Kidney capillary endothelial cell (primary cell): ENCODE results near the gene MOSPD2.

ENCODE experiments used
- DNase-seq: peaks from one replicate; pipeline ENCODE4 v3.0.0-alpha.2; 2018; ENCODE audit warnings: low spot score

Gene MOSPD2

DNA sequence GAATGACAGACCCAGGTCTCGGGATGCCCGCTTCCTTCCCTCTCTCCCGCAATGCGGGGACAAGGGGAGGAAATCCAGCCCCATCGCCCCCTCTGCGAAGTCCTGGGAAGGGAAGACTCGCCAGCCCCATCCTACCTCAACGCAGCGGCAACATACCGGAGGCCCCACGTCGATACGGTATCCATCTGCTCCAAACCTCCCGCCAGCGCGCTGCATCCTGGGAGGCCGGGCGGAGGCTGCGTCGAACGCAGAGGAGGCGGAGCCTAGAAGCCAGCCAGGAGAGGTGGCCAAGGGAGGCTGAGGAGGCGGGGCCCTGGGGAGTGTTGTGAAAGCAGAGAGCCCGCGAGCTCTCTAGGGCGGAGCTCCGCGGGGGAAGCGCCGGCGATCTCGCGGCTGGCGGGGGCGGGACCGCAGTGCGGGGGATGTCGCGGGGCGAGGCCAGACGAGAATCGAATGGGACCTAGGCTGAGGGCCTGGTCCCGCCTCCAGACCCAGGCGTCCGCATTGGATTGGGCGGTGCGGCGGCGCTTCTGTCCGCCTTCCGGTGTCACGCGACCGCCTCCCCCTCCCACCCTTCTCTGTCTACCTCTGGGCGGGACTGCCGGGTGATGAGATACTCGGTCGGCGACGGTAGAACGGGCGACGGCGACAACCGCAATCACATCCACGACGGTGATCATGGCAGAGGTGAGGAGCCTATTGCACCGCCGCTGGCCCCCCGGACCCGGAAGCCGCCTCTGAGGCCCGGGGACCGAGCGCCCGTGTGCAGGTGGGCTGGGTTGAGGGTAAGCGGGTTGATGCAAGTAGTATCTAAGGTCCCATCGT lies at the start of gene MOSPD2, which contains the start of gene FANCB:
Gene MOSPD2 (plus strand): TSS at position 571 of the 825 bp plus-strand sequence. CDS start 108 bp downstream, at position 679.
Gene FANCB (minus strand): TSS at position 219 of the 825 bp plus-strand sequence. CDS start 7,559 bp downstream, outside the sequence.
- peak; percentile 83 for DNase-seq

DNA sequence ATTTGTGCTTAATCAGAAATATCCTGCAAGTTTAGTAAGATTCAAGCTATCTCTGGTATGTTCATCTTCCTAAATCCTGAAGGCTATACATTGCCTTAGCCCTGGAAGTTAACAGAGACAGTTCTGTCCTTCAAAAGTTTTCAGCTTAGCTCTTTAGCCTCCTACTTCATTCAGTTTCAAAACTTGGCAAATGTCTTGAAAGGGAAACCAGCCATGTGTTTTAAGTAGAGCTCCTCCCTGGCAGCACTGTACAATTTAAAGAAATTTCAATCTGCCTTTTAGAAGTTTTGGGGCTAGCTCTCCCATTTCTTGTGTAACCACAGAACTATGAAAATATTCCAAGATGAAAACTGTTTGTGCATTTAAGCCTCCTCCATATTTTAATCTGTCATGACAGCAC lies 47.4 kb upstream of the MOSPD2 start:
- no peak for DNase-seq

DNA sequence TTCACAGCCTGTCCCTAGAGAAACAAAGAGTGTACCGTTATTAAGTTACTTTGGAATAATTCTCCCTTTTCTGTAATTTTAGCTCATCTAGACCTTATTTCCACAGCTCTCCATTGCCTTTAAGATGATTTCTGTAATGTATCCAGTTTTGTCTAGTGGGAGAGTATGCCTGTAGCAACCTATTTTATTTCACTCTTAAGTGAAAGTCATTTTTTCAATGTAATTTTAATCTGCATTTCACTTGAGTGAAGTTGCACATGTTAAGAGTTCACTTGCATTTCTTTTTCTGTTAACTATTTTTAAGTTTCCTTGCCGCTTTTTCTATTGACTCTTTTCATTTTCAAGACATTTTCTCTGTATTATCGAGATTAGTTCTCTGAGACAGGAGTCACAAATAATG lies 46.9 kb upstream of the MOSPD2 start:
- DNase-seq, result no peak

DNA sequence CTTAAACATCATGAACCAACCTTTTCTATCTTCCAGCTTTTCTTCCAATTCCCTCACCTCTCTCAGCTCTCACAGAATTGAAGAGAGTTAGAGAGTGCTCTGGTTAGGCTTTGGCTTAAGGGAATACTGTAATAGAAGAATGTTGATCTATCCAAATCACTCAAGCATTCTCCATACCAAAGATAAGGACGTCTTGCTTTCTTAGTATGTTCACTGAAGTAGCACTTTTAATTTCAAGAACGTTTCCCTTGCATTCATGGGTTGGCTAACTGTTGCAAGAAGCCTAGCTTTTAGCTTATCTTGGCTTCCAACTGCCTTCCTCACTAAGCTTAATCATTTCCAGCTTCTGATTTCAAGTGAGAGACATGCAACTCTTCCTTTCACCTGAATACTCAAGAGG lies 43.6 kb upstream of the MOSPD2 start:
- no peak for DNase-seq

DNA sequence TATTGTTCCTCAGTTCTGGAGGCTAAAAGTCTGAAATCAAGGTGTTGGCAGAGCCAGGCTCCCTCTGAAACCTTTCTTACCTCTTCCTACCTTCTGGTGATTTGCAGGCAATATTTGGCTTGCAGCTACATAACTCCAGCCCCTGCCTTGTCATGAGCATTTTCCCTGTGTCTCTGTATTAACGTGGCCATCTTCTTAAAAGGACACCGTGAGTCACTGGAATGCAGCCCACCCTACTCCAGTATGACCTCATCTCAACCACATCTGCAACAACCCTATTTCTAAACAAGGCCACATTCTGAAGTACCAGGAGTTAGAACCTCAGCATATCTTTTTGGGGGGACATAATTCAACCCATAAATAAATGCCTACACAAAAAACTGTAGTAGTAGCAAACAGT lies 41.1 kb upstream of the MOSPD2 start:
- DNase-seq, result no peak

DNA sequence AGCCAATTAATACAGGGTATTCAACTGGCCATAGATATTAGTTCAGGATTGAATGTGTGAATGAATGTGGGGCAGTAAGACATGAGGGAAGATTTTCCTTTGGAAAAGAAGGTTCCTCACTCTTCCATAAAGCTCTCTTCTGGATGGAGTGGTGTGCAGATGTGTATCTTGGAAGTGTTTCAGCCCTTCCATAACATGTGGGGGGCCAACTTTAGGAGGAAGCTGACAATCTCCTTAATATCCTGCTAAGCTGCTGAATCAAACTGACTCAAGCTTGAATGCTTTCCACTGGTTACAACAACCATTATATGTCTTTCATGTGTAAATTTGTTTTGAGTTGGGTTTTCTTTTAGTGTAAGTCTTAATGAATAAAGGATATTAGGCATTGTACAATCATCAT lies 40.6 kb upstream of the MOSPD2 start:
- no peak for DNase-seq

DNA sequence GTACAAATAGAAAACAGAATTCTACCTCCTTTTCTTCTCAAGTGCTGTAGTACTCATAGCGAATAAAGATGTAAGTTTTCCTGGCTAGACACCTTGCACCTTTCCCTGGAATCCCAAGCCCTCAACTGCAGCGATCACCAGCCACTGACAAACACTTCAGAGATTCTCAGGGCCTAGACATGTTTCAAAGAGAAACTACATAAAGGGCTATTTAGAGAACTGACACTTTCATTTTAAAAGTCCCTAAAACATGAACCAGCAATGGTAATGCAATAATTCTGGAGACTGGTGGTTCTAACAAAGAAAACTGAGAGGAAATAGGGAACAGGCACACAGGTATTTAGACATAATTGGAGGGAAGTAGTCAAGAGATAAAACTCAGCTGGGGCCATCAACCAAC lies 36.1 kb upstream of the MOSPD2 start:
- no peak for DNase-seq

DNA sequence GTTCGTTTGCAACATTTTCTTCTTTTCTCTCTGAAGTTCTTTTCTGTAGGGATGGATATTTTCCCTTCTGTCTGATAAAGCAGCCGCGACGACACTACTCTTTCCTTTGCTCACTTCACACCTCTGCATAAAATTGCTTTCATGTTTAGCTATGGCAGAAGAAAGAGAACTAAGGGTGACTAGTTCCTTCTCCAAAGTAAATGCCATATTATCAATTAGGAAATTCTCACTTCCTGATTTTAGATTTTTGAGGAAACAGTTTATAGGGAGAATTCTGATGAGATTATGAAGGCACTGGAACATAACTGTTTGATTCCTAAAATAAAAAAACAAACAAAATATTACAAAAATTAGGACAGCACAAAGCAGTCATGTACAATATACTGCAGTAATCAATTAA lies 29.6 kb upstream of the MOSPD2 start:
- no peak for DNase-seq

DNA sequence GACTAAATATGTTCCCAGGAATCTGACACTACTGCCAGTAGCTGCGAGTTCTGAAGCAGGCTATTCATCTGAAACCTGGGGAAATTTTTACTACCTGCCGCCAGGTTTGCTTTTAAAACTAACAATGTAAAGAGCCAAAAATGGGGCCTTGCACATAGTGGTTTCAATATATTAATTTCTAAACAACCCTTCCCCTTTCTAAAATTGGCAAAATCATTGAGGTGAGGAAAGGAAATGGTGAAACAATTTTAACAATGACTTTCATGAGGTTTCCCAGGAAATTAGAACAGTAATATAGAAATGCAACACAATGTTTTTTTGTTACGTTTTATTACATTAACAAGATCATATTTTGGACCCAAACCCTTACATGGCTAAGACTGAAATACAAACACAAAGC lies 21.7 kb upstream of the MOSPD2 start:
- no peak for DNase-seq

DNA sequence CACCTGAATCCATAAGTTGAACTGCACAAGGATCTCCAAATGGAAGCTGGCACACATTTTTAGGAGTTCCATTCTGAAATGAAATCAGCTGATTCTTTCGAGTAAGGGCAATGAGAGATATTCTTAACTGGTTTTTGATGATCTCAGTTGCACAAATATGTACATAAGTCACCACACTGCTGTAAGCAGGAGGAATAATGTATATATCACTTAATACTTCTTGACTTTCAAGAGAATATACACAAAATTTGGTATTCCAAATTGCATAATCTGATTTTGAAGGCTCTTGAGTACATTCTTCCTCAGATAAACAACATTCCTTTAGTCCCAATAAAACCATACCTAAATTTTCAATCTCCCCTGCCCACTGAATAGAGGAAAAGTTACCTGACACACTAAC lies 8.6 kb upstream of the MOSPD2 start:
- DNase-seq, result no peak

DNA sequence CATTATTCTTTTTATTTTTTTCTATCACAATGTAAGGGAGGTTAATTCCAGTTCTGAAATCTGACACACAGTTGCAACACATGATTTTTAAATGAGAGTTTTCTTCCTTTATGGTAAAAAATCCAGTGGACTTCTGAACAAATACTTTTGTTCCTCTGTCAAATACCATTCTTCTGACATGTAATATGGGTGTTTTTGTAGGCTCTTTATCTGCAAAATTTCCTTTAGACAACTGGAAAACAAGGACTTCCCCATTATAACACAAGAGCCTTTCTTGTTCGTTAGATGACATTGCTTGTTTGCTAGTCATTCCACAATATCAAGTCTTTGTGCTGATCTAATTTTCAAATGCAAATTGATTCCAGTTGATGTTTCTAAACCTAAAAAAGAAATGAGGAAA lies 8.0 kb upstream of the MOSPD2 start:
- DNase-seq, result no peak

DNA sequence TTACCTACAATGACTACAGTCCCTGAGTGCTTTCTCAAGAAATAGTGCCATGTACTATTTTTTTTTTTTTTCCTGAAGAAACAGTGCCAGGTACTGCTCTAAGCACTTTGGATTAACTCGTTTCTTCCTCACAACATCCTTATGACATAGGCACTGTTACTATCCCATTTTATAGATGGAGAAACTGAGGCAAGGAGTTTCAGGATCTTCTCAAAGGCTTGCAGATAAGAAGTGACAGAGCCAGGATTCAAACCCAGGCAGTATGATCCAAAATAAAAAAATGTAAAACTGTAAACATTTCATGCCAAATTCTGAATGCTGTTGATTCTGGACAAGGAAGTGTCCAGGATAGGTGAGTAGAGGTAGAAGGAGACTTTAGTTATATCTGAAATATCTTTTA lies 1.5 kb upstream of the MOSPD2 start:
- no peak for DNase-seq

DNA sequence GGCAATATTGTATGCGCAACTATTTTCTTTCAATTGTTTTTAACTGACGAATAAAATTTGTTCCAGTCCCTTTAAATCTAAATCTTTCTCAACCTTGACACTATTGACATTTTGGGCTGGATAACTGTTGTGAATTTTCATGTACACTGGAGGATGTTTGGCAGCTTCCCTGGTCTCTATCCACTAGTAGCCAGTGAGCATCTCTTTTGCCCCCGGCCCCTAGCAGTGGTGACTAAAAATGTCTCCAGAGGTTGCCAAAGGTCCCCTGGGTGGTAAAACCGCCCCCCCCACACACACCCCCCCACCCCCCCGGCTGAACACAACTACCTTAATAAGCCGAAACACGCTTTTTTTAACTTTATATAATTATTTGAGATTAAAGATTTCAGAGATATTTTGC lies 866 bp upstream of the MOSPD2 start:
- no peak for DNase-seq

DNA sequence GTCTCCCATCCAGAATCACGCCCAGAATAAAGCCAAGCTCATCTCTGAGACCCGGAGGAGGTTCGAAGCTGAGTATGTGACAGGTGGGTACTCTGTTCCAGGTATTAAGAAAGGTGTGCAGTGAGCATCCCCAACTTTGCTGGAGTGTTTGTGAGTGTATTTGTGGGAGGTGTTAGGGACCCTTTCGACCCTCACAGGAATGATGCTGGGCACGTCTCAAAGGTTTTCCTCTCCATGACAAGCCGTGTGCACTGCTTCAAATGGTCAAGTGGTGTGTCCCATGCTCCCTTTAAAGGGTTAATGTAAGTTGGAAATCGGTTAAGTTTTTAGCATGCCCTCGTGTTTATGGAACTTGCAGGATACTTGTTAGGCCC lies 442 bp downstream of the MOSPD2 start:
- no peak for DNase-seq

DNA sequence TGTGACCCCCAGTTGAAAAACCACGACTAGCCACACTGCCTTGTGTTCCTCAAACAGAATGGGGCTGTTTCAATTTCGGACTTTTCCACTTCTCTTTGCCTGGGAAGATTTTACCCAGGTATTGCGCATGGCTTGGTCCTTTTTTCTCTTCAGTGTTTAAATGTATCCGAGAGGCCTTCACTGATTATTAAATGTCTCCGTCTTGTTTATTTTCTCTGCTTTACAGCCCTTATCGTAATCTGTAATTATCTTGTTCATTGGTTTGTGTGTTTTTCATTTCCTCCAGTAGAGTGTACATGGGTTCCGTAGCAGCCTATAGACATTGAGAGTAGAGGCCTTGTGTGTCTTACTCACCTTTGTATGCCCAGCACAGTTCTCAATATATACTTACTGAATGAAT lies 2.4 kb downstream of the MOSPD2 start:
- no peak for DNase-seq

DNA sequence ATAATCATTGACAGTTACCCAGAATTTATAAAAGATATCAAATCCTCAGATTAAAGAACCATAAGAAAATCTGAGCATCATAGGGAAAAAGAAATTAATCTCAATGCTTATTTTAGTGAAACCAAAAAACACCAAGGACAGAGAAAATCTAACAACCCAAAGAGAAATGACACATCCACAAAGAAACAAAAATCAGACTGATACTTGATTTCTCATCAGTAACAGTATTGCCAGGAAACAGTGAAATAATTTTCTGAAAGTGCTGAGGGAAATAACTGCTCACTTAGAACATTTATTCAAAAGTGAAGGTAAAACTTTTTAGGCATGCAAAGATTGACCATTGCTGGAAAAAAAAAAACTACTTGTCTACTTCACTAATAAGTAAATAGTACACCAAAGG lies 10.6 kb downstream of the MOSPD2 start:
- DNase-seq, result no peak

DNA sequence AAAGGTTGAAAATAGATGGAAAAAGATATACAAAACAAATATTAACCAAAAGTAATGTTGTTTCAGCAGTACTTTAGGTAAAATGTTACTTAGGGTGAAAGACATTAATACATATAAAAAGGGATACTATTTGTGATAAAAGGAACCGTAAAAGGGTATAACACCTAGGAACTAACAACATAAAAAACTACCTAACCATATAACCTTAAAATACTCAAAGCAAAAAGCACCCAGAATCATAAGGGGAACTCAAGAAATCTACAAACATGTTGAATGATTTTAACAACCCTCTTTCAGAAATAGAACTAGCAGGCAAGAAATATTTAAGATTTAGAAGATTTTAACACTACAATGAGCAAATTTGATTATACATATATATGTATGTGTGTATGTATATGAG lies 11.5 kb downstream of the MOSPD2 start:
- DNase-seq, result no peak

DNA sequence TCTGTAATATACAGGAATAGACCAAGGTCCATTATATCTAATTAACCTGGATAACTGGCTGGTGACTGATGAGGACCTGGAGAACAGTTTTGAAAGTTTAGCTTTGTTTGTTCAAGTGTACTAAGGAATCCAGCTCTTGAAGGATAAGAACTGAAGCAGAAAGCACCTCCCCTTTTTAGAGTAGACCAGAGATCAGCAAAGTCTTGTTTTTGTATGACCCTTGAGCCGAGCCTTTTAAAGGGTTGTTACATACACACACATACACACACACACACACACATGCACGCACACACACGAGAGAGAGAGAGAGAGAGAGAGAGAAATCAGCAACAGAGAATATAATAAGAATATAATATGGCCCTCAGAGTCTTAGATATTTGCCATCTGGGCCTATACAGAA lies 13.0 kb downstream of the MOSPD2 start:
- no peak for DNase-seq

DNA sequence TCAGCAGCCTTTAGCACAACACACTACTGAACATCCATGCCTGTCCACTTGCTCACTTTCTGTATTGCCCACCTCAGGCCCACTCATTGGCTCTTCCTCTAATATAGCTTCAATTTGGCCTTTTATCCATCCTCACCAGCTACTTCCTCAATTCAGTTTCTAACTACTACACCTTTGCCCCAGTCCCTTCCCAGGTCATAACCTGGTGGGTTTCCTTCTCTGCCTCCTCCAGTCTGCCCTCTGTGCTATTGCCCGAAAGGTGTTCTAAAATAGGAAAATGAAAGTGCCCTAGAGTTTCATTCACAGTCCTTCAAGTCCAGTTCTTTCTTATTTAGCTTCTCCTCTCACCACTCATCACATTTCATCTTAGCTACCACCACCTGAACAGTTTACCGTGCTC lies 23.1 kb downstream of the MOSPD2 start:
- DNase-seq, result no peak

DNA sequence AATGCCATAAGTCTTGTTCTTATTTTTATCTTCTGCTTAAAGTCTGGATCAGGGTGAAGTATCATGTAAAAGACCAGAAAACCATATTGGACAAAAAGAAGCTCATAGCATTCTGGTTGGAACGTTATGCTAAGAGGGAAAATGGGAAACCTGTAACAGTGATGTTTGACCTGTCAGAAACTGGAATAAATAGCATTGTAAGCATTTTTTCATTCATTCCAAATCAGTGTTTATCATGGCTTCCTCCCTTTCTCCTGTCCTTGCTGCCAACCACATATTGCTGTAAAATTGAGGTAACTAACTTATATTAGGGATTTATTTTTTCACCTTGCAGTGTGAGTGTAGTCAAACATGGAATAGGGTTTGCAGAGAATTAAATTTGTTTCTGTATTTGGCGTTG lies 23.8 kb downstream of the MOSPD2 start:
- DNase-seq, result no peak

DNA sequence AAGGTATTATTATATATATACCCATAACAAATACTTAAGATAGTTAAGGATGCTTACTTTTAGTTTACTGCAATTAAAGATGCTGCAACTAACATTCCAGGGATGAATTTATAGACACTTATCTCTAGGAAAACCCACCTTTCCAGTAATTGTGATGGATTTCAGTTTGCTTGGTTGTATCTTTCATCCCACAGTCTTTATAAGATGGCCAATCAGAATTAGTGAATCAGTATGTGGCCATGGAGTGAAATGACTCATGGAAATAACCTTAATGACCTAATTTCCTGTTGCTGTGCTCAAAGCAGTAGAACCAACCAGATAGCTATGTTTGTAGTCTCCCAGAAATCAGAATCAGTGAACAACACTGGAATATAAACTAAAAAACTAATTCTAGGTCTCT lies 26.4 kb downstream of the MOSPD2 start:
- DNase-seq, result peak; percentile 68

DNA sequence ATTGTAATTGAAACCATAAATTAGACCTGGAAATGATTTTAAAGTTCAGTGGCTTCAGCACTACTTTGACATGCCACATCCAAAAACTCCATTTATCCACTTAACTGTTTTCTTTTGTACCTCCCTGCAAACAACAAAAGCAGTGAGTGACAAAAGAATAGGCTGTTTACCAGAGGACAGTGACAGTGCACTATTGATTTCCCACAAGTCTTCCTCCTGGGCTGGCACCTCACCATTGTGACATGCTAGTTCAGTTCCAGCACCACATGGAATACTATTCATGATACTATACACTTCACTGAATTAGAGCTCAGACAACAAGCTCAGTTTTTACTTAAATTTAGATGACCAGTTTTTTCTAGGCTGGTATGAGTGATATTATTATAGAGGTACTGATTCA lies 29.3 kb downstream of the MOSPD2 start:
- no peak for DNase-seq

DNA sequence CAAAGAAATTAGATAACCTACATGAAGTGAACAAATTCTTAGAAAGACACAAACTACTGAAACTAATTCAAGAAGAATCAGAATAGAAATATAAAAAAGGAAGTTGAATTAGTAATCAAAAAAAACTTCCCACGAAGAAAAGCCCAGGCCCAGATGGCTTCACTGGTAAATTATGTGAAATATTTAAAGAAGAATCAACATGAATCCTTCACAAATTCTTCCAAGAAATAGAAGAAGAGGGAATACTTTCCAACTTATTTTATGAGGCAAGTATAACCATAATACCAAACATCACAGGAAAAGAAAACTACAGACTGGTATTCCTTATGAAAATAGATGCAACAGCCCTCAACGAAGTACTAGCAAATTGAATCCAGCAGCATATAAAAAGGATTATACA lies 30.7 kb downstream of the MOSPD2 start:
- DNase-seq, result no peak

DNA sequence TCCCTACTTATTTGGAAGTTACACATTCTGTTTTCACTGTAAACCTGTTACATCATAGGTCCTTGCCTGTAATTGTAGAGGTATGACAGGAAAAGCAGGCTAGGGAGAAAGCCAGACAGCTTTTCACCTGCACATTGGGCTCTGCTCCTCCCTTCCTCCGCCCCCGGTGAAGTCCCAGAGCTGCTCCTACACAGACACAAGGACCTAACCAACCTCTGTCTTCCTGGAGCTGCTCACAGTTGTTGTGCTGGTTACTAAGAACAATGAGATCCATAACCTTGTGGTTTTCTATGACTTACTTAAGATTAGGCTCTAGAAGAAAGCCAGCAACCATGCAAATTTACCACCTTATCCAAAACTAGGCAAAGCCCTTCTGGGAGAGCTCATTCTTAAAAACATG lies 40.0 kb downstream of the MOSPD2 start:
- no peak for DNase-seq
